Liver (tissue), 9 donors: ENCODE measurements around the gene TEX29. TPM values are rescaled to one million over a fixed set of nuclear protein-coding genes. Genes with fewer than 3 reads are reported as not detected.
A peak's percentile ranks its signal among the peaks of the same experiment; 100 is the strongest.

ENCODE experiments used
- DNase-seq: peaks from one replicate; pipeline ENCODE4 v3.0.0-alpha.2; 2017; ENCODE audit warnings: low spot score
- H3K27ac ChIP-seq, 2 donors: one replicate each; pipeline ENCODE4 v1.7.0; 2013; ENCODE audit warnings: inconsistent platforms in 2 of 2, low read length in 2 of 2, control low read depth in 1 of 2, low read depth in 1 of 2, mild to moderate bottlenecking in 1 of 2
- H3K27me3 ChIP-seq, 4 donors: one replicate each; pipeline versions ENCODE4 v1.6.1 to v1.7.0; 2013; ENCODE audit warnings: low read length in 3 of 4, inconsistent platforms in 1 of 4, mild to moderate bottlenecking in 1 of 4, moderate library complexity in 1 of 4; ENCODE audit not compliant: control insufficient read depth in 4 of 4, insufficient read depth in 4 of 4
- H3K36me3 ChIP-seq, 4 donors: one replicate each; pipeline versions ENCODE4 v1.6.1 to v1.7.0; 2013; ENCODE audit warnings: low read length in 3 of 4, mild to moderate bottlenecking in 3 of 4, low read depth in 1 of 4, moderate library complexity in 1 of 4; ENCODE audit not compliant: control insufficient read depth in 4 of 4, insufficient read depth in 3 of 4
- H3K4me1 ChIP-seq, 4 donors: one replicate each; pipeline versions ENCODE4 v1.6.1 to v1.7.0; 2013; ENCODE audit warnings: low read length in 3 of 4, mild to moderate bottlenecking in 3 of 4, moderate library complexity in 1 of 4; ENCODE audit not compliant: control insufficient read depth in 4 of 4, insufficient read depth in 4 of 4
- H3K4me3 ChIP-seq, 3 donors: one replicate each; pipeline versions ENCODE4 v1.6.1 to v1.7.0; 2013; ENCODE audit warnings: low read length in 3 of 3, control low read depth in 1 of 3, low read depth in 1 of 3, mild to moderate bottlenecking in 1 of 3
- H3K9ac ChIP-seq, 2 donors: one replicate each; pipeline ENCODE4 v1.7.0; 2013; ENCODE audit warnings: low read length in 2 of 2, mild to moderate bottlenecking in 2 of 2, moderate library complexity in 2 of 2, control low read depth in 1 of 2, low read depth in 1 of 2
- H3K9me3 ChIP-seq, 4 donors: one replicate each; pipeline versions ENCODE4 v1.6.1 to v1.7.0; 2013; ENCODE audit warnings: low read length in 3 of 4; ENCODE audit not compliant: control insufficient read depth in 4 of 4
- EGR1 ChIP-seq, 2 donors: IDR thresholded peaks; 2 replicates each; pipeline ENCODE4 v1.6.1; 2016 to 2018; ENCODE audit warnings: antibody characterized with exemption in 2 of 2, low read depth in 2 of 2
- FOXA1 ChIP-seq: IDR thresholded peaks from 2 replicates; pipeline ENCODE4 v1.6.1; 2016; ENCODE audit warnings: antibody characterized with exemption
- FOXA2 ChIP-seq: IDR thresholded peaks from 2 replicates; pipeline ENCODE4 v1.6.1; 2016; ENCODE audit warnings: antibody characterized with exemption
- GABPA ChIP-seq, 2 donors: IDR thresholded peaks in 1 of 2; conservative IDR thresholded peaks in 1 of 2; 2 replicates each; pipeline ENCODE4 v1.6.1; 2016; ENCODE audit warnings: antibody characterized with exemption in 2 of 2, mild to moderate bottlenecking in 1 of 2, moderate library complexity in 1 of 2
- HNF4A ChIP-seq, 2 donors: conservative IDR thresholded peaks; 2 replicates each; pipeline ENCODE4 v1.6.1; 2016; ENCODE audit warnings: antibody characterized with exemption in 2 of 2, mild to moderate bottlenecking in 2 of 2
- JUND ChIP-seq, 2 donors: IDR thresholded peaks; 2 replicates each; pipeline ENCODE4 v1.6.1; 2016; ENCODE audit warnings: antibody characterized with exemption in 2 of 2
- NR2F2 ChIP-seq: IDR thresholded peaks from 2 replicates; pipeline ENCODE4 v1.6.1; 2016; ENCODE audit warnings: antibody characterized with exemption
- RAD21 ChIP-seq, 2 donors: IDR thresholded peaks; 2 replicates each; pipeline ENCODE4 v1.6.1; 2016; ENCODE audit warnings: antibody characterized with exemption in 2 of 2, mild to moderate bottlenecking in 2 of 2
- RXRA ChIP-seq, 2 donors: IDR thresholded peaks; 2 replicates each; pipeline ENCODE4 v1.6.1; 2017 to 2018; ENCODE audit warnings: antibody characterized with exemption in 2 of 2, mild to moderate bottlenecking in 1 of 2
- SP1 ChIP-seq: IDR thresholded peaks from 2 replicates; pipeline ENCODE4 v1.6.1; 2018; ENCODE audit warnings: antibody characterized with exemption, mild to moderate bottlenecking
- TAF1 ChIP-seq: conservative IDR thresholded peaks from 2 replicates; pipeline ENCODE4 v1.6.1; 2016; ENCODE audit warnings: antibody characterized with exemption, mild to moderate bottlenecking
- YY1 ChIP-seq: IDR thresholded peaks from 2 replicates; pipeline ENCODE4 v1.6.1; 2016; ENCODE audit warnings: antibody characterized with exemption, mild to moderate bottlenecking
- WGBS: extraction: QIAGEN DNeasy Blood & Tissue Kit; methylation state at CpG from one replicate; pipeline ENCODE4 v1.1.7; 2013; 5-methylcytosine and 5-hydroxymethylcytosine counted together
- polyA plus RNA-seq, 2 donors: library from polyadenylated mRNA; stranded (reverse) in 1 of 2; unstranded in 1 of 2; fragments of 200-250 nt in 1 of 2; fragments of >200 nt in 1 of 2; fragmentation: Nextera tagmentation in 1 of 2; extraction: Ambion mirVana in 1 of 2; gene quantifications; one replicate each; pipeline versions ENCODE4 v1.2.1 to v1.2.3, GENCODE V29; 2013 to 2015
- total RNA-seq, 2 donors: library from RNA; depleted of rRNA; stranded (reverse); fragments of >200 nt; gene quantifications; one replicate each; pipeline ENCODE4 v1.2.3, GENCODE V29; 2014
- TF ChIP-seq, protein P1 (sequence below): IDR thresholded peaks from 2 replicates; pipeline ENCODE4 v1.6.1; 2016; ENCODE audit warnings: antibody characterized with exemption, mild to moderate bottlenecking
- TF ChIP-seq, protein P2 (sequence below): IDR thresholded peaks from 2 replicates; pipeline ENCODE4 v1.6.1; 2016; ENCODE audit warnings: antibody characterized with exemption
- TF ChIP-seq, protein P3 (sequence below): fragments of 150-350 bp; IDR thresholded peaks from 2 replicates; pipeline ENCODE4 v1.5.1; 2017; ENCODE audit warnings: improper control_type of control experiment, low read depth, low read length; ENCODE audit not compliant: missing input control
- TF ChIP-seq, protein P4 (sequence below): IDR thresholded peaks from 2 replicates; pipeline ENCODE4 v1.6.1; 2016; ENCODE audit warnings: antibody characterized with exemption
- donor health status: healthy.
- donor health status: healthy.
- donor health status: healthy.
- donor health status: healthy.
- donor health status: healthy.

TEX29 gene
- total and polyA plus RNA-seq, 4 donors = 0.17 TPM; not detected in 3

DNA sequence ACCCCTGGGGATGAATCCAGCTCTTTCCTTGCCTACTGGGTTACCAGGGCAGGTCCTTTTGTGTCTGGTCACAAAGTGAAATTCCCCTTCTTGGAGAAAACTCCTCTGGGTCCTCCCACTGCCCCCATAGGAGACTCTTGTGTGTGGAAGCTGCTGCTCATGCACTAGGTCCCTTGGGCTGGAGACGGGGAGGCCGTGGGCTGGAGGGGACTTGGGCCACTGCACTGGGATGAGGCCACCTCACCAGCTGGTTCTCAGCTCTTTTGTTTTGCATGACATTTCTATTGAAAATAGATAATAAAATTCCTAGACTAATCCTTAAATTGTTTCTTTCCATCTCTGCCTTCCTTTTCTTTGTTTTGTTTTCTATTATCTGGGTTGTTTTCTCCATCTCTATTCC lies 62.4 kb downstream of the TEX29 start (continued):
- TF ChIP-seq, protein P1, sequence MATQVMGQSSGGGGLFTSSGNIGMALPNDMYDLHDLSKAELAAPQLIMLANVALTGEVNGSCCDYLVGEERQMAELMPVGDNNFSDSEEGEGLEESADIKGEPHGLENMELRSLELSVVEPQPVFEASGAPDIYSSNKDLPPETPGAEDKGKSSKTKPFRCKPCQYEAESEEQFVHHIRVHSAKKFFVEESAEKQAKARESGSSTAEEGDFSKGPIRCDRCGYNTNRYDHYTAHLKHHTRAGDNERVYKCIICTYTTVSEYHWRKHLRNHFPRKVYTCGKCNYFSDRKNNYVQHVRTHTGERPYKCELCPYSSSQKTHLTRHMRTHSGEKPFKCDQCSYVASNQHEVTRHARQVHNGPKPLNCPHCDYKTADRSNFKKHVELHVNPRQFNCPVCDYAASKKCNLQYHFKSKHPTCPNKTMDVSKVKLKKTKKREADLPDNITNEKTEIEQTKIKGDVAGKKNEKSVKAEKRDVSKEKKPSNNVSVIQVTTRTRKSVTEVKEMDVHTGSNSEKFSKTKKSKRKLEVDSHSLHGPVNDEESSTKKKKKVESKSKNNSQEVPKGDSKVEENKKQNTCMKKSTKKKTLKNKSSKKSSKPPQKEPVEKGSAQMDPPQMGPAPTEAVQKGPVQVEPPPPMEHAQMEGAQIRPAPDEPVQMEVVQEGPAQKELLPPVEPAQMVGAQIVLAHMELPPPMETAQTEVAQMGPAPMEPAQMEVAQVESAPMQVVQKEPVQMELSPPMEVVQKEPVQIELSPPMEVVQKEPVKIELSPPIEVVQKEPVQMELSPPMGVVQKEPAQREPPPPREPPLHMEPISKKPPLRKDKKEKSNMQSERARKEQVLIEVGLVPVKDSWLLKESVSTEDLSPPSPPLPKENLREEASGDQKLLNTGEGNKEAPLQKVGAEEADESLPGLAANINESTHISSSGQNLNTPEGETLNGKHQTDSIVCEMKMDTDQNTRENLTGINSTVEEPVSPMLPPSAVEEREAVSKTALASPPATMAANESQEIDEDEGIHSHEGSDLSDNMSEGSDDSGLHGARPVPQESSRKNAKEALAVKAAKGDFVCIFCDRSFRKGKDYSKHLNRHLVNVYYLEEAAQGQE = no peak
- TF ChIP-seq RAD21 (IDR thresholded peaks at IDR 0.05) (no peak), TAF1 (no peak), NR2F2 (no peak)

DNA sequence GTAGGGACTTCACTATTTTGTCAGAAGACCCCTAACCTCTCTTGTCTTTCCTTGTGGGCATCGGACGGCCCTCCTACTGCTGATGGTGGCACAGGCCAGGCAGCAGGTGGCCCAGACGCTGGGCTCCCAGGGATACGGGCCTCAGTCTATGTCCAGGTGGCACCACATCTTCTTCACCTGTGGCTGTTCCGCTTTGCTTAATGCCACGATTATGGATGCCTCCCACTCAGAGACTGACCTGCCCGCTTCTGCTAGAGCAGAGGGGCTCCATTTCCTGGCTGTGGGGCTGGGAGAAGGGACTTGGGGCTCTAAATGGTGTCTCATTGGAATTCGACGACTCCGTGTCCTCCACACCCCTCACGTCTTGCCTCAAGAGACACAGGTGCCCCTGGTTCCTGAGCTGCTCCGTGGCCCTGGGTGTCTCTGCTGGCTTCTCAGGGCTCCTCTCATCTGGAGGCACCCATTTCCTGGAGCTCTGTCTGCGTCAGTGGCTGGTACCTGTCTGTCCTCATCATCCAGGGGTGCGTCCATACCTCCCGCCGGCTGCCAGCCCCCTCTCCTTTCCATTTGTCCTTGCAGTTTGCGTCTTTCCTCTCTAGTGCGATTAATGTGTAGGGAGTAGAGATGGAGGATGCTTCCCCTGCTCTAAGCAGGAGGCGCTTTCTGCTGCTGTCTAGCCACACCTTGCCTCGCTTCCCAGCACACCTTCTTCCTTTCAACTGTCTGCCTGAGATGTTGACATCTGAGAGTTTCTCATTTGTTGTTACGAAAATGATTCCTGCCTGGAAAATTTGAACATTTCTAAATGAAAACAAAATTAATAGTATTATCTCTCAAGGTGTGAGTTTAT lies 63.4 kb downstream of the TEX29 start:
- no peak overlapping the region for H3K9ac ChIP-seq
- no peak overlapping the region for H3K4me3 ChIP-seq
- H3K27me3 ChIP-seq = peaks cover 0 to 5% (median 2%) of the 10 kb centered on the region in 4 donors
- no peaks in the 10 kb centered on the region for H3K4me1 ChIP-seq
- TF ChIP-seq NR2F2 = no peak
- TF ChIP-seq, protein P1 = no peak
- TF ChIP-seq HNF4A (conservative IDR thresholded peaks at IDR 0.05) = no peak
- no peak for TF ChIP-seq FOXA2
- TF ChIP-seq YY1 = no peak
- TF ChIP-seq EGR1 (IDR thresholded peaks at IDR 0.05; ENCODE audit: low read depth in 2 of 2) = no peak
- TF ChIP-seq RXRA (IDR thresholded peaks at IDR 0.05) = no peak
- TF ChIP-seq, protein P2, sequence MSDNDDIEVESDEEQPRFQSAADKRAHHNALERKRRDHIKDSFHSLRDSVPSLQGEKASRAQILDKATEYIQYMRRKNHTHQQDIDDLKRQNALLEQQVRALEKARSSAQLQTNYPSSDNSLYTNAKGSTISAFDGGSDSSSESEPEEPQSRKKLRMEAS = no peak
- no peak for TF ChIP-seq FOXA1
- TF ChIP-seq, protein P3, sequence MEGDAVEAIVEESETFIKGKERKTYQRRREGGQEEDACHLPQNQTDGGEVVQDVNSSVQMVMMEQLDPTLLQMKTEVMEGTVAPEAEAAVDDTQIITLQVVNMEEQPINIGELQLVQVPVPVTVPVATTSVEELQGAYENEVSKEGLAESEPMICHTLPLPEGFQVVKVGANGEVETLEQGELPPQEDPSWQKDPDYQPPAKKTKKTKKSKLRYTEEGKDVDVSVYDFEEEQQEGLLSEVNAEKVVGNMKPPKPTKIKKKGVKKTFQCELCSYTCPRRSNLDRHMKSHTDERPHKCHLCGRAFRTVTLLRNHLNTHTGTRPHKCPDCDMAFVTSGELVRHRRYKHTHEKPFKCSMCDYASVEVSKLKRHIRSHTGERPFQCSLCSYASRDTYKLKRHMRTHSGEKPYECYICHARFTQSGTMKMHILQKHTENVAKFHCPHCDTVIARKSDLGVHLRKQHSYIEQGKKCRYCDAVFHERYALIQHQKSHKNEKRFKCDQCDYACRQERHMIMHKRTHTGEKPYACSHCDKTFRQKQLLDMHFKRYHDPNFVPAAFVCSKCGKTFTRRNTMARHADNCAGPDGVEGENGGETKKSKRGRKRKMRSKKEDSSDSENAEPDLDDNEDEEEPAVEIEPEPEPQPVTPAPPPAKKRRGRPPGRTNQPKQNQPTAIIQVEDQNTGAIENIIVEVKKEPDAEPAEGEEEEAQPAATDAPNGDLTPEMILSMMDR = no peak
- TF ChIP-seq TAF1 = no peak
- TF ChIP-seq, protein P4, sequence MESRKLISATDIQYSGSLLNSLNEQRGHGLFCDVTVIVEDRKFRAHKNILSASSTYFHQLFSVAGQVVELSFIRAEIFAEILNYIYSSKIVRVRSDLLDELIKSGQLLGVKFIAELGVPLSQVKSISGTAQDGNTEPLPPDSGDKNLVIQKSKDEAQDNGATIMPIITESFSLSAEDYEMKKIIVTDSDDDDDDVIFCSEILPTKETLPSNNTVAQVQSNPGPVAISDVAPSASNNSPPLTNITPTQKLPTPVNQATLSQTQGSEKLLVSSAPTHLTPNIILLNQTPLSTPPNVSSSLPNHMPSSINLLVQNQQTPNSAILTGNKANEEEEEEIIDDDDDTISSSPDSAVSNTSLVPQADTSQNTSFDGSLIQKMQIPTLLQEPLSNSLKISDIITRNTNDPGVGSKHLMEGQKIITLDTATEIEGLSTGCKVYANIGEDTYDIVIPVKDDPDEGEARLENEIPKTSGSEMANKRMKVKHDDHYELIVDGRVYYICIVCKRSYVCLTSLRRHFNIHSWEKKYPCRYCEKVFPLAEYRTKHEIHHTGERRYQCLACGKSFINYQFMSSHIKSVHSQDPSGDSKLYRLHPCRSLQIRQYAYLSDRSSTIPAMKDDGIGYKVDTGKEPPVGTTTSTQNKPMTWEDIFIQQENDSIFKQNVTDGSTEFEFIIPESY = no peak
- no peak for TF ChIP-seq RAD21 (IDR thresholded peaks at IDR 0.05)
- no peak for TF ChIP-seq GABPA (IDR thresholded peaks at IDR 0.05 in 1 of 2, conservative IDR thresholded peaks at IDR 0.05 in 1 of 2)
- no peak for TF ChIP-seq SP1
- no peak for TF ChIP-seq JUND (IDR thresholded peaks at IDR 0.05)
- H3K9me3 ChIP-seq = peaks cover 0 to 1% (median 0%) of the 10 kb centered on the region in 4 donors
- peak; percentile 27 for DNase-seq
- H3K36me3 ChIP-seq = no peaks in the 10 kb centered on the region
- 70% methylated on average over 21 of the region's 21 CpGs for WGBS
- no peak overlapping the region for H3K27ac ChIP-seq
